ENCODE results near the gene COPS6. TPM values are rescaled to one million over a fixed set of nuclear protein-coding genes. Genes with fewer than 3 reads are reported as not detected.

Gene COPS6
- total RNA-seq, 2 donors from 2014 or later = 15.8 to 16.1 TPM

- Histone ChIP-seq H3K27me3 (no peaks in the 10 kb centered on the region), H3K9me3 (no peaks in the 10 kb centered on the region), H3K4me1 (peaks cover 27% of the 10 kb centered on the region), H3K27ac (peak within 1 kb of the TSS; percentile 87 to 96 (median 90)), H3K36me3 (replicated peaks in 1 of 2; ENCODE audit: insufficient read depth in 1 of 2, low read depth in 2 of 2) (peaks cover 8 to 24% of the 10 kb centered on the region in 2 donors), H3K4me3 (peak within 1 kb of the TSS; percentile 63 to 75)
- ATAC-seq (peak; percentile 92), DNase-seq (peak; percentile 98 to 99 (median 98))
- WGBS, 2 donors = 0 to 1% methylated on average over 1 to 53 of the region's 80 CpGs
- TF ChIP-seq CTCF (IDR thresholded peaks at IDR 0.05) (no peak), POLR2A (IDR thresholded peaks at IDR 0.05) (peak in 1 of 3 donors; percentile 49)
- intact Hi-C loops (cut with DNase I) = no loop called here
These were observed 12.5 kb downstream of the COPS6 start, which contains the start of the genes AP4M1 and MCM7 for GRCh38 chr7:100101016-100101862. Gene AP4M1 (plus strand): TSS chr7:100101643. CDS start chr7:100101715, 72 bp downstream. Gene MCM7 (minus strand): TSS chr7:100101397. CDS start chr7:100101294, 103 bp downstream.

GRCh38 chr7:100102950-100103840 lies 14.4 kb downstream of the COPS6 start:
- no peak for DNase-seq
- Histone ChIP-seq H3K4me3 (no peak overlapping the region), H3K9me3 (no peaks in the 10 kb centered on the region), H3K27me3 (no peaks in the 10 kb centered on the region), H3K4me1 (peaks cover 27% of the 10 kb centered on the region), H3K27ac (no peak overlapping the region), H3K36me3 (replicated peaks in 1 of 2; ENCODE audit: insufficient read depth in 1 of 2, low read depth in 2 of 2) (peaks cover 0 to 14% of the 10 kb centered on the region in 2 donors)
- TF ChIP-seq POLR2A (IDR thresholded peaks at IDR 0.05) = no peak
- no peak for TF ChIP-seq CTCF (IDR thresholded peaks at IDR 0.05)
- no peak for ATAC-seq
- intact Hi-C loops (cut with DNase I) = no loop called here
- WGBS, 2 donors = 87 to 89% methylated on average over 13 to 17 of the region's 17 CpGs

- intact Hi-C loops (cut with DNase I) = no loop called here
- no peak overlapping the region for H3K4me3 ChIP-seq
- H3K27me3 ChIP-seq = no peaks in the 10 kb centered on the region
- TF ChIP-seq CTCF (IDR thresholded peaks at IDR 0.05) (no peak), POLR2A (IDR thresholded peaks at IDR 0.05) (no peak)
- DNase-seq (no peak), ATAC-seq (no peak)
- H3K9me3 ChIP-seq = no peaks in the 10 kb centered on the region
- peaks cover 0 to 14% of the 10 kb centered on the region in 2 donors for H3K36me3 ChIP-seq (replicated peaks in 1 of 2; ENCODE audit: insufficient read depth in 1 of 2, low read depth in 2 of 2)
- H3K27ac ChIP-seq = no peak overlapping the region
- WGBS, 2 donors = 96 to 100% methylated on average over 4 of the region's 4 CpGs
- H3K4me1 ChIP-seq = peaks cover 13% of the 10 kb centered on the region
These were observed 16.8 kb downstream of the COPS6 start for GRCh38 chr7:100105534-100105933.

GRCh38 chr7:100106633-100107032 lies 17.9 kb downstream of the COPS6 start:
- DNase-seq = no peak
- Histone ChIP-seq H3K4me3 (no peak overlapping the region), H3K4me1 (peaks cover 9% of the 10 kb centered on the region), H3K36me3 (replicated peaks in 1 of 2; ENCODE audit: insufficient read depth in 1 of 2, low read depth in 2 of 2) (peaks cover 3 to 14% of the 10 kb centered on the region in 2 donors), H3K27me3 (no peaks in the 10 kb centered on the region), H3K27ac (no peak overlapping the region), H3K9me3 (no peaks in the 10 kb centered on the region)
- no peak for ATAC-seq
- TF ChIP-seq POLR2A (IDR thresholded peaks at IDR 0.05) = no peak
- no peak for TF ChIP-seq CTCF (IDR thresholded peaks at IDR 0.05)
- WGBS, 2 donors = 71 to 87% methylated on average over 11 to 17 of the region's 17 CpGs
- intact Hi-C loops (cut with DNase I) = no loop called here
